Stimulated activated CD8-positive, alpha-beta memory T cell treated with anti-CD3 and anti-CD28 coated beads, Interleukin-4, amount 100 ng/mL, for 1 hour (primary cell): ENCODE data around the gene CYFIP2.
A peak's percentile ranks its signal among the peaks of the same experiment; 100 is the strongest.

Experiments
- DNase-seq, 2 donors: peaks; one replicate each; pipeline ENCODE4 v3.0.0-alpha.2; 2020; ENCODE audit warnings: low read depth in 2 of 2, low spot score in 1 of 2

Gene CYFIP2

GRCh38 chr5:157253547-157253946 lies 12.4 kb upstream of the CYFIP2 start:
- no peak for DNase-seq

GRCh38 chr5:157258450-157258849 lies 7.5 kb upstream of the CYFIP2 start:
- no peak for DNase-seq

- no peak for DNase-seq
Measured at GRCh38 chr5:157259699-157260098, 6.2 kb upstream of the CYFIP2 start.

DNA sequence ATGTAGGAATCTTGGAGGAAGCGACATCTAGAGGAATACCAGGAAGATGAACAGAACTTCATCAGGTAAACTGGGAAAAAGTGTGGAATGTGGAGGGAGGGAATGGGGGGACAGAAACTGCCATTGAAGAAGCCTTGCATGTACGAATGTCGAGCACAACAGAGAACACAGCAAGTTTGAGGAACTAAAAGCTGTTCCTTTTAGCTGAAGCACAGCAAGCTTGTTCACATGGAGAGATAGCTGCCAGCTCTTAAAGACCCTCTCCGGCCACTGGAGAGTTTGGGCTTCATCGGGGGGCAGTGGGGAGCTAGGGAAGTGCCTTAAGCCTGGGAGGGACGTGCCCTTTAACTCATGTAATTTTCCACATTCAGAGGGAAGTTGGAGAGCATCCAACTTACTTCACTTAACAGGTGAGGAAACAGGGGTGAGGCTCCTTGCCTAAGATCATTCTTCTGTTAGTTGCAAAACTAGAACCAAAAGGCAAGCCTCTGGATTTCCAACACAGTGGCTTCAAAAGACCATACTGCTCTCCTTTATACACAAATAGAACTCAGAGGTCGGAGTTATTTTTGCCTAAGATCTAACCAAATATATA lies 2.3 kb upstream of the CYFIP2 start:
- DNase-seq, result no peak

- DNase-seq, result no peak
Measured at GRCh38 chr5:157266286-157267007, 524 bp downstream of the CYFIP2 start.

DNA sequence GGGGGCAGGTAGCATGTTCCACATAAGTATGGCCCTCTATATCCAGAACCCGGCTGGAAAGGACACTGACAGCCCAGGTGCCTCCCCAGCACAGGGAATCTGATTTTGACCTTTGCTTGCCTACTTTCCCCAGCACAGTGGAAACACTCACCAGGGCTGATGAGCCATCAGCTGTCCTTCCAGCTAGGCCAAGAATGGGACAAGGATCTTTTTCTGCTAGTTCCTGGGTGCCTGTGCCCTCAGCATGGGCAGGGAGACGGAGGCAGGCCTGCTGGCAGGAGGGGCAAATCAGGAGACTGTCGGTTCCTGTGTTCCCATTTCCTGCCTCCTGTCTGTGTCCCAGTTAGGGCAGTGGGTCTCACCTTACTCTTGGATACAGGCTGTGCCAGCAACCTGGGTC lies 1.1 kb downstream of the CYFIP2 start:
- no peak for DNase-seq

DNA sequence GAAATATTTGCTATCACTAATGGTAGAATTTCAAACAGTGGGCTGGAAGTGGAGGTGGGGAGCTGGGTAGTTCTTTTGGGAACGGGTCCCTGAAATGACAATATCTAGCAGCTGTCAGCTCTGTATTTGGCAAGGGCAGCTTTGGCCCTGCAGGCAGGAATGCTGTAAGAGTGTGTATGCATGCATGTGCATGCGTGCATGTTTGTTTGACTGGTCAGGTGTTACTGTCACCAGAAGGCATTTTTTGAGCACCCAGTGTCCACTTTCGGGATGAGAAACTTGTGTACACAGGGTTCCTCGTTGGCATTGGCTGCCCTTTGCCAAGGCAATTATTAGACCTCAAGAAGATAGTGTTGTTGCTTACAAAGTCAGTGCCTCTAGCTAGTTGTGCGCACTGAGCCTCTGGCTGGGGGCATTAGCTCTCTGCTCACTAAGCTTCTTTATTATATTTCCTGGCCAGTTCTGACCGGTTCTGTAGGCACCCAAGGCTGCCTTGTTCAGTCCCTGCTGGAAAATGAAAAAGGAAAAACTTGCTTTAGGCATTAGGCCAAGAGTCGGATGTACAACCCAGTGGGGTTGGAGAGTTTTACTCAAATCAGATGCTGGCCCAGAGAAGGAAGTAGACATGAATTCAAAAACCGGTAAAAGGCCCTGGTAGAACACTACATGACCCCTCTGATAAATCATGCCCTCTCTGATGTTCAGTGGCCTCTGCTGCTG lies 2.0 kb downstream of the CYFIP2 start:
- no peak for DNase-seq

GRCh38 chr5:157269165-157269671 lies 3.3 kb downstream of the CYFIP2 start:
- DNase-seq, result no peak

DNA sequence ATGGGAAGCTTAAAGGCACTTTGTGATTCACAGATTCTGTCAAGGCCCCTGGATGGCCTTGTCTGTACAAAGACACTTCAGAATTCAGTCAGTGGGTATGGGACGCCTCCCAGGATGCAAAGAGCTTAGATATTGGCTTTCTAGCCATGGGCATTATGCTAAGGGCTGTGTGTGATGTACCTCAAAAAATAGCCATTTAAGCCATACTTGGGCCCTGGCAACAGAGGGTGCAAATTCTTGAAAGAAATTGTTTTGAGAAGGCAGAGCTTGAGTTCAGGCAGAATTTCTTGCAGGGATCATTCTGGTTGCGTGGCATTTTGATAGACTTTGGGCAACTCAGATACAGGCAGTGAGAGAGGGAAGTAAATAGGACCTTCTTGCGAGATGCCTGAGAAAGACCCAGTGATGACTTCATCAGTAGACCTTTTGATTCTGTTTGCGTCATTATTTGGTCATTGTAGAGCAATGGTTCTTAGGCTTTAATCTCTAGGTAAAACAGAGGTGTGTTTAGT lies 3.9 kb downstream of the CYFIP2 start:
- no peak for DNase-seq

- DNase-seq, result no peak
Measured at GRCh38 chr5:157270771-157271170, 4.8 kb downstream of the CYFIP2 start.

GRCh38 chr5:157271740-157272271 lies 5.9 kb downstream of the CYFIP2 start:
- DNase-seq, result peak; percentile 47 to 71

- no peak for DNase-seq
Measured at GRCh38 chr5:157273131-157273556, 7.2 kb downstream of the CYFIP2 start.

- no peak for DNase-seq
Measured at GRCh38 chr5:157275403-157275802, 9.5 kb downstream of the CYFIP2 start.

GRCh38 chr5:157278319-157279037 lies 12.6 kb downstream of the CYFIP2 start:
- DNase-seq, result no peak

GRCh38 chr5:157279605-157280239 lies 13.8 kb downstream of the CYFIP2 start:
- no peak for DNase-seq

DNA sequence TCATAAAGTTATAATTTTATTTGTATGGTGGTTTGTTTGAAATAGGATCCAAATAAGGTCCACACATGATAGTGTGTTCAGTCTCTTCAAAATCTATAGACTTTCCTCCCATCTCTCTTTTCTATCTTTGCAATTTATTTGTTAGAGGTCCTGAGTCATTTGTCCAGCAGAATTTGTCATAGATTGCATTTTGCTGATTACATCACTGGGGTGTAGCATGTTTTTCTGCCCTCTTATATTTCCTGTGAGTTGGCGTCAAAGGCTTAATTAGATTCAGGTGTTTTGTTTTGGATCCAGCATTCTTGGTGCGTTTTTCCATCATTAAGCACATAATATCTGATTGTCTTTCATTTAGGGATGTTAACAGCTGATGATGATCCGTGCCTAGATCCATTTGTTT lies 15.0 kb downstream of the CYFIP2 start:
- DNase-seq, result no peak

DNA sequence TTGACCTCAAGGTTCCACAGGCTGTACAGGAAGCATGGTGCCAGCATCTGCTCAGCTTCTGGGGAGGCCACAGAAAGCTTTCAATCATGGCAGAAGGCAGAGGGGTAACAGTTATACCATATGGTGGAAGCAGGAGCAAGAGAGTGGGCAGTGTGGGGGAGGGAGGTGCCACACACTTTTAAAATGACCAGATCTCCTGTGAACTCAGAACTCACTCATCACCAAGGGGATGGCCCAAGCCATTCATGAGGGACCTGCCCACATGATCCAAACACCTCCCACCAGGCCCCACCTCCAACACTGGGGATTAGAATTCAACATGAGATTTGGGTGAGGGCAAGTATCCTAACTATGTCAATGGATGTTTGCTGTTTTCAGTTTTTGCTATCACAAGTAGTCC lies 16.2 kb downstream of the CYFIP2 start:
- no peak for DNase-seq

DNA sequence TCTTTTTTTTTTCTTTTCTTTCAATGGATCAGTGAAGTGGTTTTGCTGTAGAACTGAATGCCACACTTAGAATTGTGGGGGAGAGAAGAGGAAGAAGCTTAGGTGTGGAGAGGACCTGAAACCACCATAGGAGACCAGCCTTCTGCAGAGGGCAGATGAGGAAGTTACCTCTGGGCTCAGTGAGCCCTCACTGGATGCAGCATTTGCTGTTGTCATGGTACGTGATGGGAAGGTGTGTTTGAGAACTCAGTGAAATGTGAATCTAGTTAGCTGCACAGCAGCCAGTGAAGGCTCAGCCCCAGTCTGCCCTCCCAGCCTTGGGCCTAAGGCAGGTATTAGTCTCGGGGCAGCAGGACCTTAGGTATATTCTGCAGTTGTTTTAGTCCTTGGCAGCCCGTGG lies 17.5 kb downstream of the CYFIP2 start:
- no peak for DNase-seq

DNA sequence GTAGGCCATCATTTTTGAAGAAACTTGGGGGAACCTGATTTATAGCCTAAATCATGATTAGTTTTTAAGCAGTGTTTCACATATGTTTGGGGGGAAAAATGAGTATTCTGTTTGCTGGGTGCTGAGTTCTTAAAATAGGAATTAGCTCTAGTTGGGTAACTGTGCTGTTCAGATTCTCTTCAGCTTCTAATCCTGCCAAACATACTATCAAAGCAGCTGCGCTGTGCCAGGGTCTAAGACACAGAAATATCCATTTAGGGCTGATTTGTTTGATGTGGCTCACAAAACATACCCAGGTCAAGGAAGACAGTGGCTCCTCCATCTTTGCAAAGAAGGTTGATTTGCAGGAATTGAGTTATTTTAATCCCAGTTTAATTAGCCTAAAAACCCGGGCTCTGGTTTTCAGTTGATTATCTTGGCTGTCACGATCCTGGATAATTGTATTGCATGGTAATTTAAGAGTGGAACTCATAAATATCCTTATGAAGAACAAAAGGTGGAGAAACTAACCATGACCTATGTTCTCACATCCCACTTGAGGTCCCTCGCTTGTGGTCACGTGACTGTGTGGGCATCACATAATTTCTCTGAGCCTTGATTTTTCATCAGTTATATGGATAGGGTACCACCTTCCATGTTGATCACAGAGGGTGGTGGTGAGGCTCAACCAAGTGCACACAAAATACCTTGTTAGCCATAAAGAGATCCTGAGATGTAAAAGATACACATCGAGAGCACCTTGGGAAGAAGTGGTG lies 18.7 kb downstream of the CYFIP2 start:
- DNase-seq, result no peak
